ENCODE results near the gene DNAJC5. TPM values are rescaled to one million over a fixed set of nuclear protein-coding genes. Genes with fewer than 3 reads are reported as not detected.

Gene DNAJC5
- total and polyA plus RNA-seq, 9 of the 15 experiments (the other 6 are each of a cell fraction or from before 2014, with no cell fraction given) = 0.95 to 42.8 (median 23.4) TPM

DNA sequence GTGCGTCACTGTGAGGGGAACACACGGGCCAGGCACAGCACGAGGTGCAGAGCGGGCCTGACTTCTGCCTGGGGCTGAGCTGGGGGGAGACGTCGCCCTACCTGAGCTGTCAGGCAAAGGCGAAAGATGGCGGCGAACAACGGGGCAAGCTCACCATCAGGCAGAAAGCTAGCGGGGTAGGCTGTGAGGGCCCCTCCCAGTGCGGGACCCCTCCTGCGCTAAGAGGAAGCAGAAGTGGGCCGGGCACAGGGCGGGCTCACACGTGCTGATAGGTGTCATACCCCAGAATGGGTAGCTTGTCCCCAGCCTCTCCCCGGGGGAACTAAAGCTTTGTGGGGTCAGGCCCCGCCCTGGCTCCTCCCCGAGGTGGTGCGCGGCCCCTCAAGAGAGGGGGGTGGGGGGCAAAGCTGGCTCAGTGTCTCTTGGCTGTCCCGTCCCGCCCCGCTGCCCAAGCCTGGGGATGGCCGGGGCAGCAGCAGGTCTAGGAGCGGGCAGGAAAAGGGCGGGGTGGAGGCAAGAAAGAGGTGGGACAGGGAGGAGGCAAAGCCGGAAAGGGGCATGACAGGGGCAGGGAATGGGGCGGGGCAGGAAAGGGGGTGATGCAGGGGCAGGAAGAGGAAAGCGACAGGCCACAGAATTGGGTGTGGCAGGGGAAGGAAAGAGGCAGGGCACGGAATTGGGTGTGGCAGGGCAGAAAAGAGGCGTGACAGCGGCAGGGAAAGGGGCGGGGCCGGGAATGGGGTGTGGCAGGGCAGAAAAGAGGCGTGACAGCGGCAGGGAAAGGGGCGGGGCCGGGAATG, 46.6 kb downstream of the DNAJC5 start (continued):
- peak; percentile 51 for TF ChIP-seq POLR2B (IDR thresholded peaks at IDR 0.05; ENCODE audit: low read depth, partially characterized antibody)
- TF ChIP-seq HDAC8 (tag; IDR thresholded peaks at IDR 0.05) = no peak
- TF ChIP-seq PCBP1 (IDR thresholded peaks at IDR 0.05; ENCODE audit: low read depth, low read length, poor library complexity, severe bottlenecking) = peak; percentile 31
- no peak for TF ChIP-seq ZNF444 (CRISPR knock-in tag; IDR thresholded peaks at IDR 0.05)
- TF ChIP-seq ARID4B (CRISPR knock-in tag; IDR thresholded peaks at IDR 0.05) = peak; percentile 59; the same call in 1 of the 2 replicates
- peak in 1 of 2 experiments; percentile 76; a peak in 2 of 4 replicates for TF ChIP-seq HDAC1 (IDR thresholded peaks at IDR 0.05)
- no peak for TF ChIP-seq MED1 (CRISPR knock-in tag; IDR thresholded peaks at IDR 0.05; ENCODE audit: borderline replicate concordance)
- TF ChIP-seq HLTF (IDR thresholded peaks at IDR 0.05) = no peak
- peak; percentile 20; the same call in 1 of the 2 replicates for TF ChIP-seq DPF2 (IDR thresholded peaks at IDR 0.05)
- TF ChIP-seq RBM15 (IDR thresholded peaks at IDR 0.05; ENCODE audit: insufficient read depth, low read length) = no peak
- TF ChIP-seq RFX1 (IDR thresholded peaks at IDR 0.05) = no peak
- TF ChIP-seq ZBTB7A (IDR thresholded peaks at IDR 0.05; ENCODE audit: borderline replicate concordance, control insufficient read depth, low read depth, low read length) = no peak
- no peak for TF ChIP-seq SNAPC5 (CRISPR knock-in tag; IDR thresholded peaks at IDR 0.05)
- 0 out of 2 replicates have a peak, but pooled peaks have one; percentile 42 for TF ChIP-seq ZBTB26 (CRISPR knock-in tag; IDR thresholded peaks at IDR 0.05)
- TF ChIP-seq, protein P1, sequence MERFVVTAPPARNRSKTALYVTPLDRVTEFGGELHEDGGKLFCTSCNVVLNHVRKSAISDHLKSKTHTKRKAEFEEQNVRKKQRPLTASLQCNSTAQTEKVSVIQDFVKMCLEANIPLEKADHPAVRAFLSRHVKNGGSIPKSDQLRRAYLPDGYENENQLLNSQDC (CRISPR knock-in tag; IDR thresholded peaks at IDR 0.05) = no peak
- TF ChIP-seq NCOA6 (IDR thresholded peaks at IDR 0.05) = no peak
- TF ChIP-seq POLR2A (conservative IDR thresholded peaks at IDR 0.05) = peak; percentile 60
- no peak for TF ChIP-seq GTF2F1 (IDR thresholded peaks at IDR 0.05; ENCODE audit: low read depth, low read length)
- TF ChIP-seq MYNN (IDR thresholded peaks at IDR 0.05) = no peak
- TF ChIP-seq MYNN (CRISPR knock-in tag; IDR thresholded peaks at IDR 0.05) = no peak
- TF ChIP-seq, protein P2, sequence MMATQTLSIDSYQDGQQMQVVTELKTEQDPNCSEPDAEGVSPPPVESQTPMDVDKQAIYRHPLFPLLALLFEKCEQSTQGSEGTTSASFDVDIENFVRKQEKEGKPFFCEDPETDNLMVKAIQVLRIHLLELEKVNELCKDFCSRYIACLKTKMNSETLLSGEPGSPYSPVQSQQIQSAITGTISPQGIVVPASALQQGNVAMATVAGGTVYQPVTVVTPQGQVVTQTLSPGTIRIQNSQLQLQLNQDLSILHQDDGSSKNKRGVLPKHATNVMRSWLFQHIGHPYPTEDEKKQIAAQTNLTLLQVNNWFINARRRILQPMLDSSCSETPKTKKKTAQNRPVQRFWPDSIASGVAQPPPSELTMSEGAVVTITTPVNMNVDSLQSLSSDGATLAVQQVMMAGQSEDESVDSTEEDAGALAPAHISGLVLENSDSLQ (IDR thresholded peaks at IDR 0.05) = peak; percentile 68
- TF ChIP-seq BMI1 (IDR thresholded peaks at IDR 0.05; ENCODE audit: low read length) = no peak
- no peak for TF ChIP-seq SOX6 (IDR thresholded peaks at IDR 0.05)
- TF ChIP-seq KDM2B (CRISPR knock-in tag; IDR thresholded peaks at IDR 0.05) = no peak
